H1 (cell line): ENCODE results near the gene MDC1. TPM values are rescaled to one million over a fixed set of nuclear protein-coding genes. Genes with fewer than 3 reads are reported as not detected.
A peak's percentile ranks its signal among the peaks of the same experiment; 100 is the strongest.

Source experiments
- CTCF ChIA-PET: fragments of 300-600 bp; sonication (Branson Sonifier 250); formaldehyde crosslinking; loops from one replicate; lab custom pipeline; 2021; ENCODE audit not compliant: partially characterized antibody; lab: Charles Lee
- POLR2A ChIA-PET: fragments of 300-600 bp; sonication (Branson Sonifier 250); formaldehyde crosslinking; loops from one replicate; lab custom pipeline; 2021; ENCODE audit warnings: inconsistent platforms; ENCODE audit not compliant: partially characterized antibody; lab: Charles Lee
- DNase-seq, 2 experiments: peaks; one replicate each; pipeline versions ENCODE4 v3.0.0 to v3.0.0-alpha.2; 2010 to 2022; ENCODE audit warnings: low spot score in 2 of 2, low read depth in 1 of 2, mixed read lengths in 1 of 2
- FAIRE-seq: peaks from 2 replicates; lab custom pipeline; 2011; peaks lifted over from hg19 to GRCh38; lab: Jason Lieb, UNC
- H2AFZ ChIP-seq: 2 replicates; pipeline ENCODE4 v1.8.1; 2012; ENCODE audit warnings: low read length, inconsistent platforms
- H2AK5ac ChIP-seq: 2 replicates; pipeline ENCODE4 v1.6.1; 2013; ENCODE audit warnings: low read depth, low read length
- H2BK120ac ChIP-seq: replicated peaks from 2 replicates; pipeline ENCODE3; 2013; ENCODE audit warnings: low read depth, low read length, inconsistent platforms
- H2BK12ac ChIP-seq: 2 replicates; pipeline ENCODE4 v1.6.1; 2013; ENCODE audit warnings: low read depth, low read length
- H2BK15ac ChIP-seq: 2 replicates; pipeline ENCODE4 v1.6.1; 2013; ENCODE audit warnings: low read length
- H2BK20ac ChIP-seq: 2 replicates; pipeline ENCODE4 v1.6.1; 2013; ENCODE audit warnings: low read length
- H2BK5ac ChIP-seq: 2 replicates; pipeline ENCODE4 v1.6.1; 2013; ENCODE audit warnings: low read depth, low read length
- H3K14ac ChIP-seq: 2 replicates; pipeline ENCODE4 v1.6.1; 2013; ENCODE audit warnings: inconsistent platforms; ENCODE audit not compliant: insufficient read length
- H3K18ac ChIP-seq: 2 replicates; pipeline ENCODE4 v1.6.1; 2013; ENCODE audit warnings: low read length; ENCODE audit errors: extremely low read depth
- H3K23ac ChIP-seq: 2 replicates; pipeline ENCODE4 v1.6.1; 2013; ENCODE audit warnings: inconsistent platforms; ENCODE audit not compliant: insufficient read length
- H3K23me2 ChIP-seq: 2 replicates; pipeline ENCODE4 v1.6.1; 2013; ENCODE audit warnings: low read depth, low read length
- H3K27ac ChIP-seq: 2 replicates; pipeline ENCODE4 v1.6.1; 2011; ENCODE audit warnings: low read depth, low read length, inconsistent platforms
- H3K27me3 ChIP-seq, 4 experiments: replicated peaks in 1 of 4; 1 replicate in 1 of 4; 2 replicates in 3 of 4; pipeline versions ENCODE4 v1.6.1 to v1.8.1; 2011 to 2013; ENCODE audit warnings: low read length in 3 of 4, mild to moderate bottlenecking in 3 of 4, inconsistent platforms in 2 of 4, mixed read lengths in 2 of 4, moderate library complexity in 1 of 4; ENCODE audit not compliant: control insufficient read depth in 3 of 4, insufficient read depth in 3 of 4; ENCODE audit errors: extremely low read depth in 1 of 4
- H3K36me3 ChIP-seq, 4 experiments: 2 replicates each; pipeline versions ENCODE4 v1.6.1 to v1.8.1; 2011 to 2013; ENCODE audit warnings: mild to moderate bottlenecking in 4 of 4, low read length in 3 of 4, moderate library complexity in 2 of 4, control low read depth in 1 of 4, inconsistent platforms in 1 of 4; ENCODE audit not compliant: insufficient read depth in 4 of 4, control insufficient read depth in 2 of 4
- H3K4ac ChIP-seq: replicated peaks from 2 replicates; pipeline ENCODE3; 2013; ENCODE audit warnings: low read length, low read depth, mixed read lengths, inconsistent platforms; ENCODE audit not compliant: insufficient read length
- H3K4me1 ChIP-seq, 4 experiments: replicated peaks in 1 of 4; 1 replicate in 1 of 4; 2 replicates in 3 of 4; pipeline versions ENCODE4 v1.6.1 to v1.8.1; 2011 to 2013; ENCODE audit warnings: low read length in 3 of 4, inconsistent platforms in 2 of 4, mixed read lengths in 1 of 4; ENCODE audit not compliant: insufficient read depth in 4 of 4, control insufficient read depth in 3 of 4
- H3K4me2 ChIP-seq, 2 experiments: 2 replicates each; pipeline versions ENCODE4 v1.6.1 to v1.8.1; 2011 to 2013; ENCODE audit warnings: low read depth in 2 of 2, low read length in 2 of 2, control low read depth in 1 of 2, inconsistent platforms in 1 of 2, mild to moderate bottlenecking in 1 of 2; ENCODE audit not compliant: insufficient read depth in 1 of 2
- H3K4me3 ChIP-seq, 4 experiments: fragments of 200-600, 300-600 bp in 1 of 4; sonication (generic), shearing (Covaris generic), sonication (Bioruptor Twin) in 1 of 4; 2 replicates each; pipeline versions ENCODE4 v1.5.1 to v1.8.1; 2011 to 2016; ENCODE audit warnings: low read length in 4 of 4, low read depth in 3 of 4, control low read depth in 2 of 4, inconsistent platforms in 2 of 4, mild to moderate bottlenecking in 2 of 4, mixed read lengths in 1 of 4, moderate library complexity in 1 of 4; ENCODE audit not compliant: insufficient read depth in 2 of 4; ENCODE audit errors: extremely low read depth in 1 of 4
- H3K56ac ChIP-seq: replicated peaks from 2 replicates; pipeline ENCODE3; 2013; ENCODE audit warnings: low read depth, mild to moderate bottlenecking, mixed read lengths, low read length, inconsistent platforms; ENCODE audit not compliant: insufficient read length
- H3K79me1 ChIP-seq: 2 replicates; pipeline ENCODE4 v1.6.1; 2013; ENCODE audit warnings: low read depth, low read length, control low read depth
- H3K79me2 ChIP-seq, 2 experiments: 2 replicates each; pipeline versions ENCODE4 v1.6.1 to v1.8.1; 2012 to 2013; ENCODE audit warnings: low read length in 2 of 2, mild to moderate bottlenecking in 2 of 2, inconsistent platforms in 1 of 2; ENCODE audit not compliant: insufficient read depth in 2 of 2, control insufficient read depth in 1 of 2
- H3K9ac ChIP-seq, 4 experiments: replicated peaks in 1 of 4; 1 replicate in 1 of 4; 2 replicates in 3 of 4; pipeline versions ENCODE4 v1.6.1 to v1.8.1; 2011 to 2013; ENCODE audit warnings: low read depth in 3 of 4, low read length in 3 of 4, control low read depth in 2 of 4, mild to moderate bottlenecking in 2 of 4, moderate library complexity in 2 of 4, inconsistent platforms in 1 of 4; ENCODE audit errors: extremely low read depth in 1 of 4
- H3K9me3 ChIP-seq, 2 experiments: 2 replicates each; pipeline versions ENCODE4 v1.6.1 to v1.8.1; 2012 to 2013; ENCODE audit warnings: mild to moderate bottlenecking in 2 of 2, moderate library complexity in 2 of 2, control low read depth in 1 of 2, inconsistent platforms in 1 of 2, low read depth in 1 of 2, low read length in 1 of 2, mixed read lengths in 1 of 2; ENCODE audit not compliant: insufficient read depth in 2 of 2
- H4K20me1 ChIP-seq, 2 experiments: replicated peaks in 1 of 2; 2 replicates each; pipeline versions ENCODE3 to v1.8.1; 2011 to 2013; ENCODE audit warnings: inconsistent platforms in 2 of 2, low read length in 2 of 2, mild to moderate bottlenecking in 1 of 2; ENCODE audit not compliant: insufficient read depth in 2 of 2, control insufficient read depth in 1 of 2
- H4K5ac ChIP-seq: 2 replicates; pipeline ENCODE4 v1.6.1; 2013; ENCODE audit warnings: low read length, low read depth, mixed read lengths, inconsistent platforms; ENCODE audit not compliant: insufficient read length
- H4K8ac ChIP-seq: 2 replicates; pipeline ENCODE4 v1.8.0; 2013; ENCODE audit warnings: mild to moderate bottlenecking, moderate library complexity, low read length, inconsistent platforms; ENCODE audit not compliant: insufficient read depth; ENCODE audit errors: extremely low read depth
- H4K91ac ChIP-seq: replicated peaks from 2 replicates; pipeline ENCODE3; 2013; ENCODE audit warnings: low read length, mixed read lengths, inconsistent platforms; ENCODE audit not compliant: insufficient read length
- BACH1 ChIP-seq: IDR thresholded peaks from 2 replicates; pipeline ENCODE4 v1.6.1; 2012; ENCODE audit warnings: low read length, improper control_type of control experiment
- BCL11A ChIP-seq, 2 experiments: IDR thresholded peaks; one replicate each; pipeline ENCODE4 v1.6.1; 2011; ENCODE audit warnings: low read depth in 2 of 2, low read length in 2 of 2, mild to moderate bottlenecking in 2 of 2
- BRCA1 ChIP-seq: IDR thresholded peaks from 2 replicates; pipeline ENCODE4 v1.6.1; 2012; ENCODE audit warnings: low read depth, low read length, improper control_type of control experiment
- EGR1 ChIP-seq: IDR thresholded peaks from 2 replicates; pipeline ENCODE4 v1.6.1; 2011; ENCODE audit warnings: low read depth, low read length, borderline replicate concordance
- EP300 ChIP-seq, 2 experiments: IDR thresholded peaks; 1 replicate in 1 of 2; 2 replicates in 1 of 2; pipeline ENCODE4 v1.6.1; 2011 to 2012; ENCODE audit warnings: low read depth in 2 of 2, low read length in 2 of 2, mild to moderate bottlenecking in 2 of 2, borderline replicate concordance in 1 of 2, inconsistent platforms in 1 of 2, moderate library complexity in 1 of 2
- SP4 ChIP-seq: IDR thresholded peaks from 2 replicates; pipeline ENCODE4 v1.6.1; 2012; ENCODE audit warnings: low read length, inconsistent platforms
- TAF1 ChIP-seq: IDR thresholded peaks from 2 replicates; pipeline ENCODE4 v1.6.1; 2011; ENCODE audit warnings: mild to moderate bottlenecking, low read depth, low read length
- TAF7 ChIP-seq: optimal IDR thresholded peaks from 2 replicates; pipeline ENCODE3; 2011; ENCODE audit warnings: low read depth, mild to moderate bottlenecking, inconsistent platforms, low read length, moderate library complexity, borderline replicate concordance
- TCF12 ChIP-seq: IDR thresholded peaks from 2 replicates; pipeline ENCODE4 v1.6.1; 2011; ENCODE audit warnings: low read depth, mild to moderate bottlenecking, low read length
- YY1 ChIP-seq: IDR thresholded peaks from 2 replicates; pipeline ENCODE4 v1.6.1; 2011; ENCODE audit warnings: low read depth, mild to moderate bottlenecking, low read length
- WGBS, 2 experiments: shearing (Covaris generic) in 1 of 2; methylation state at CpG; one replicate each; pipeline versions ENCODE4 v1.1.6 to v1.1.7; 2013 to 2015; ENCODE audit warnings: low lambda C conversion rate in 2 of 2, mixed read lengths in 2 of 2, inconsistent platforms in 1 of 2, low coverage in 1 of 2, missing lambda C conversion rate in 1 of 2; ENCODE audit not compliant: insufficient replicate concordance in 2 of 2, insufficient coverage in 1 of 2, insufficient read length in 1 of 2; ENCODE audit errors: extremely low coverage in 1 of 2, missing lambda C conversion rate in 1 of 2; 5-methylcytosine and 5-hydroxymethylcytosine counted together
- polyA plus RNA-seq, 7 experiments: library from polyadenylated mRNA; depleted of rRNA in 3 of 7; stranded (reverse) in 5 of 7; unstranded in 2 of 7; fragments of >200 nt in 5 of 7; fragments of 200-250 nt in 2 of 7; gene quantifications; 1 replicate in 5 of 7; 2 replicates in 1 of 7; 4 replicates in 1 of 7; pipeline versions ENCODE4 v1.2.1 to v1.2.3, GENCODE V29; 2011 to 2013; ENCODE audit warnings: missing spikeins in 2 of 7, mixed read lengths in 2 of 7
- total RNA-seq: library from RNA; stranded (reverse); fragmentation: NEBNext Ultra II Directional; extraction: Animal tissue kit (Norgen Biotek cat#: 25700); gene quantifications from 2 replicates; pipeline ENCODE4 v1.2.1, GENCODE V29; 2021
- TF ChIP-seq, protein P1 (sequence below): IDR thresholded peaks from 2 replicates; pipeline ENCODE4 v1.6.1; 2011; ENCODE audit warnings: low read depth, mild to moderate bottlenecking, low read length; ENCODE audit not compliant: insufficient read depth

The MDC1 gene
- total and polyA plus RNA-seq, 2 of the 8 experiments (the other 6 are each of a cell fraction or from before 2014, with no cell fraction given): 29.9 to 81.1 TPM

- peak overlapping the region in 2 of 4 experiments; percentile 95 to 97; a peak in 3 of 7 replicates for H3K9ac ChIP-seq
- H3K23me2 ChIP-seq: peaks cover 8% of the 10 kb centered on the region
- no peak overlapping the region for H2BK15ac ChIP-seq
- no peak overlapping the region for H3K23ac ChIP-seq
- H3K4me1 ChIP-seq: peaks cover 0 to 4% (median 1%) of the 10 kb centered on the region in 4 experiments; a peak in 4 of 7 replicates
- FAIRE-seq: no peak
- DNase-seq: peak in 1 of 2 experiments; percentile 92
- no peaks in the 10 kb centered on the region for H3K9me3 ChIP-seq
- no peak overlapping the region for H3K56ac ChIP-seq
- peak overlapping the region; percentile 96 to 100 (median 96); a peak in 7 of 8 replicates for H3K4me3 ChIP-seq
- H4K20me1 ChIP-seq: peaks cover 8 to 22% of the 10 kb centered on the region in 2 experiments
- H2BK20ac ChIP-seq: no peak overlapping the region
- no peak overlapping the region for H3K4ac ChIP-seq
- no peak overlapping the region for H2AK5ac ChIP-seq
- H3K14ac ChIP-seq: no peak overlapping the region
- H3K36me3 ChIP-seq: peaks cover 21 to 43% (median 32%) of the 10 kb centered on the region in 4 experiments
- H3K27me3 ChIP-seq: no peaks in the 10 kb centered on the region
- H3K27ac ChIP-seq: no peak overlapping the region
- no peak overlapping the region for H3K18ac ChIP-seq
- H3K4me2 ChIP-seq: peak overlapping the region; percentile 66 to 73
- CTCF ChIA-PET: interaction anchor here (0.6 to 8.2 kb wide), 32 partner anchors 10 to 329 kb away, joined by 3 to 61 read pairs (median 5); partner anchors contain the start of genes DHX16, FLOT1 and NRM
- 53% methylated on average over 27 of the region's 27 CpGs; no CpG with 5 or more reads in 1 of the 2 experiments for WGBS, 2 experiments
- peaks cover 6 to 39% of the 10 kb centered on the region in 2 experiments for H3K79me2 ChIP-seq
- no peak overlapping the region for H2BK120ac ChIP-seq
- H4K91ac ChIP-seq: no peak overlapping the region
- no peak overlapping the region for H2AFZ ChIP-seq
- H4K8ac ChIP-seq: peak overlapping the region; percentile 1; the same call in 1 of the 2 replicates
- POLR2A ChIA-PET: interaction anchor here (0.6 to 35.9 kb wide), 30 partner anchors 14 to 488 kb away, joined by 3 to 732 read pairs (median 6); partner anchors contain the start of genes ATAT1, DHX16, FLOT1 and GNL1
- H2BK12ac ChIP-seq: no peak overlapping the region
- no peak overlapping the region for H4K5ac ChIP-seq
- H2BK5ac ChIP-seq: no peak overlapping the region
- H3K79me1 ChIP-seq: no peaks in the 10 kb centered on the region
- TF ChIP-seq BCL11A (IDR thresholded peaks at IDR 0.05; ENCODE audit: low read depth in 2 of 2, low read length in 2 of 2) (no peak), TAF1 (0 out of 2 replicates have a peak, but pooled peaks have one; percentile 49), BRCA1 (no peak), TCF12 (no peak), YY1 (peak; percentile 53; the same call in 1 of the 2 replicates), BACH1 (0 out of 2 replicates have a peak, but pooled peaks have one; percentile 38), EGR1 (no peak), TAF7 (no peak), EP300 (IDR thresholded peaks at IDR 0.05; ENCODE audit: borderline replicate concordance in 1 of 2, low read depth in 2 of 2, low read length in 2 of 2) (no peak), SP4 (no peak)
- TF ChIP-seq, protein P1, sequence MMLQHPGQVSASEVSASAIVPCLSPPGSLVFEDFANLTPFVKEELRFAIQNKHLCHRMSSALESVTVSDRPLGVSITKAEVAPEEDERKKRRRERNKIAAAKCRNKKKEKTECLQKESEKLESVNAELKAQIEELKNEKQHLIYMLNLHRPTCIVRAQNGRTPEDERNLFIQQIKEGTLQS: no peak
Observed at GRCh38 chr6:30722280-30723112, 5.4 kb upstream of the MDC1 start.
